ENCODE data around the gene PRM2.
A peak's percentile ranks its signal among the peaks of the same experiment; 100 is the strongest.

Gene PRM2

GRCh38 chr16:11272921-11273720 lies 3.2 kb downstream of the PRM2 start, which contains the start of gene PRM3:
TSS of gene PRM3 (minus strand) at chr16:11273629. CDS start at chr16:11273595, 34 bp downstream.
- Histone ChIP-seq H3K4me3 (ENCODE audit: insufficient read depth, low read depth, low read length) (no peak within 1 kb of the TSS), H3K9me3 (ENCODE audit: control insufficient read depth, low read length) (no peaks in the 10 kb centered on the region), H3K27ac (ENCODE audit: insufficient read depth, low read depth, low read length, poor library complexity, severe bottlenecking) (peak within 1 kb of the TSS; percentile 88), H3K4me1 (ENCODE audit: control insufficient read depth, insufficient read depth, low read length) (peaks cover 17% of the 10 kb centered on the region), H3K36me3 (ENCODE audit: control insufficient read depth, insufficient read depth, low read length) (no peaks in the 10 kb centered on the region), H3K27me3 (ENCODE audit: control insufficient read depth, insufficient read depth, low read length, poor library complexity, severe bottlenecking) (no peaks in the 10 kb centered on the region)
- 86 to 88% methylated on average over 30 of the region's 30 CpGs for WGBS, 2 experiments

GRCh38 chr16:11272484-11272883 lies 3.8 kb downstream of the PRM2 start:
- no peaks in the 10 kb centered on the region for H3K9me3 ChIP-seq (ENCODE audit: control insufficient read depth, low read length)
- no peak overlapping the region for H3K27ac ChIP-seq (ENCODE audit: insufficient read depth, low read depth, low read length, poor library complexity, severe bottlenecking)
- no peaks in the 10 kb centered on the region for H3K36me3 ChIP-seq (ENCODE audit: control insufficient read depth, insufficient read depth, low read length)
- no peaks in the 10 kb centered on the region for H3K27me3 ChIP-seq (ENCODE audit: control insufficient read depth, insufficient read depth, low read length, poor library complexity, severe bottlenecking)
- 95% methylated on average over 6 of the region's 6 CpGs for WGBS, 2 experiments
- peaks cover 17% of the 10 kb centered on the region for H3K4me1 ChIP-seq (ENCODE audit: control insufficient read depth, insufficient read depth, low read length)
- no peak overlapping the region for H3K4me3 ChIP-seq (ENCODE audit: insufficient read depth, low read depth, low read length)

DNA sequence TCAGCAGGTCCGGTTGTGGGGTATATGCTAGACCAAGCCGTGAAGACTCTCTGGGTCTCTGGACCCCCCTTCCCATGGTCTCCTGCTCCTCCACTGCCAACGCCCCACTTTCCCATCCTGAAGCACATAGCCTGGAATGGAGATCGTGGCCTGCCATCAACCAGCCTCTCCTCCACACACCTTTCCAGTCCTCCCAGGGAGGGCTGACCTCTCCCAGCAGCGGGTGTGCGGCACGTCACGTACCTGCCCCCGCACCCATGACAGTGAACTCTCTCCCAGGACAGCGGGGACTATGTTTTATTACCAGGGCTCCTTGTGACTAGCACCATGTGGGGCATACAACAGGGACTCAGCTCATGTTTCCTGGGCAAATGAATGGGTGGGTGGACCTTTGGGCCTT lies 4.7 kb downstream of the PRM2 start:
- H3K27me3 ChIP-seq (ENCODE audit: control insufficient read depth, insufficient read depth, low read length, poor library complexity, severe bottlenecking) = no peaks in the 10 kb centered on the region
- H3K9me3 ChIP-seq (ENCODE audit: control insufficient read depth, low read length) = no peaks in the 10 kb centered on the region
- 96 to 97% methylated on average over 10 of the region's 10 CpGs for WGBS, 2 experiments
- no peak overlapping the region for H3K4me3 ChIP-seq (ENCODE audit: insufficient read depth, low read depth, low read length)
- H3K27ac ChIP-seq (ENCODE audit: insufficient read depth, low read depth, low read length, poor library complexity, severe bottlenecking) = no peak overlapping the region
- peaks cover 17% of the 10 kb centered on the region for H3K4me1 ChIP-seq (ENCODE audit: control insufficient read depth, insufficient read depth, low read length)
- no peaks in the 10 kb centered on the region for H3K36me3 ChIP-seq (ENCODE audit: control insufficient read depth, insufficient read depth, low read length)

GRCh38 chr16:11270602-11271162 lies 5.6 kb downstream of the PRM2 start:
- Histone ChIP-seq H3K9me3 (ENCODE audit: control insufficient read depth, low read length) (no peaks in the 10 kb centered on the region), H3K27me3 (ENCODE audit: control insufficient read depth, insufficient read depth, low read length, poor library complexity, severe bottlenecking) (no peaks in the 10 kb centered on the region), H3K27ac (ENCODE audit: insufficient read depth, low read depth, low read length, poor library complexity, severe bottlenecking) (no peak overlapping the region), H3K36me3 (ENCODE audit: control insufficient read depth, insufficient read depth, low read length) (no peaks in the 10 kb centered on the region), H3K4me1 (ENCODE audit: control insufficient read depth, insufficient read depth, low read length) (peaks cover 17% of the 10 kb centered on the region), H3K4me3 (ENCODE audit: insufficient read depth, low read depth, low read length) (no peak overlapping the region)
- WGBS, 2 experiments = 94 to 97% methylated on average over 2 of the region's 2 CpGs

- H3K27me3 ChIP-seq (ENCODE audit: control insufficient read depth, insufficient read depth, low read length, poor library complexity, severe bottlenecking) = no peaks in the 10 kb centered on the region
- peaks cover 17% of the 10 kb centered on the region for H3K4me1 ChIP-seq (ENCODE audit: control insufficient read depth, insufficient read depth, low read length)
- no peak within 1 kb of the TSS for H3K27ac ChIP-seq (ENCODE audit: insufficient read depth, low read depth, low read length, poor library complexity, severe bottlenecking)
- H3K4me3 ChIP-seq (ENCODE audit: insufficient read depth, low read depth, low read length) = no peak within 1 kb of the TSS
- no peaks in the 10 kb centered on the region for H3K36me3 ChIP-seq (ENCODE audit: control insufficient read depth, insufficient read depth, low read length)
- H3K9me3 ChIP-seq (ENCODE audit: control insufficient read depth, low read length) = no peaks in the 10 kb centered on the region
- 94 to 96% methylated on average over 10 of the region's 11 CpGs for WGBS, 2 experiments
Observed at GRCh38 chr16:11268921-11269375, 7.3 kb downstream of the PRM2 start, which contains the start of gene TNP2. TSS of gene TNP2 (minus strand) at chr16:11269325. CDS start at chr16:11269262, 63 bp downstream.

- Histone ChIP-seq H3K27me3 (ENCODE audit: control insufficient read depth, insufficient read depth, low read length, poor library complexity, severe bottlenecking) (no peaks in the 10 kb centered on the region), H3K4me3 (ENCODE audit: insufficient read depth, low read depth, low read length) (no peak overlapping the region), H3K4me1 (ENCODE audit: control insufficient read depth, insufficient read depth, low read length) (no peaks in the 10 kb centered on the region), H3K36me3 (ENCODE audit: control insufficient read depth, insufficient read depth, low read length) (no peaks in the 10 kb centered on the region), H3K27ac (ENCODE audit: insufficient read depth, low read depth, low read length, poor library complexity, severe bottlenecking) (no peak overlapping the region), H3K9me3 (ENCODE audit: control insufficient read depth, low read length) (no peaks in the 10 kb centered on the region)
- WGBS, 2 experiments = 94% methylated on average over 7 of the region's 7 CpGs
Observed at GRCh38 chr16:11265124-11265523, 11.2 kb downstream of the PRM2 start.

- Histone ChIP-seq H3K27me3 (ENCODE audit: control insufficient read depth, insufficient read depth, low read length, poor library complexity, severe bottlenecking) (no peaks in the 10 kb centered on the region), H3K27ac (ENCODE audit: insufficient read depth, low read depth, low read length, poor library complexity, severe bottlenecking) (no peak overlapping the region), H3K9me3 (ENCODE audit: control insufficient read depth, low read length) (no peaks in the 10 kb centered on the region), H3K4me3 (ENCODE audit: insufficient read depth, low read depth, low read length) (no peak overlapping the region), H3K4me1 (ENCODE audit: control insufficient read depth, insufficient read depth, low read length) (no peaks in the 10 kb centered on the region), H3K36me3 (ENCODE audit: control insufficient read depth, insufficient read depth, low read length) (no peaks in the 10 kb centered on the region)
- WGBS, 2 experiments = 87 to 89% methylated on average over 7 to 9 of the region's 9 CpGs
Observed at GRCh38 chr16:11264155-11264832, 12.0 kb downstream of the PRM2 start.

GRCh38 chr16:11263737-11264136 lies 12.5 kb downstream of the PRM2 start:
- H3K27ac ChIP-seq (ENCODE audit: insufficient read depth, low read depth, low read length, poor library complexity, severe bottlenecking) = no peak overlapping the region
- WGBS, 2 experiments = 88 to 96% methylated on average over 4 of the region's 4 CpGs
- H3K27me3 ChIP-seq (ENCODE audit: control insufficient read depth, insufficient read depth, low read length, poor library complexity, severe bottlenecking) = no peaks in the 10 kb centered on the region
- H3K36me3 ChIP-seq (ENCODE audit: control insufficient read depth, insufficient read depth, low read length) = no peaks in the 10 kb centered on the region
- H3K4me3 ChIP-seq (ENCODE audit: insufficient read depth, low read depth, low read length) = no peak overlapping the region
- H3K9me3 ChIP-seq (ENCODE audit: control insufficient read depth, low read length) = no peaks in the 10 kb centered on the region
- no peaks in the 10 kb centered on the region for H3K4me1 ChIP-seq (ENCODE audit: control insufficient read depth, insufficient read depth, low read length)

- Histone ChIP-seq H3K36me3 (ENCODE audit: control insufficient read depth, insufficient read depth, low read length) (no peaks in the 10 kb centered on the region), H3K27ac (ENCODE audit: insufficient read depth, low read depth, low read length, poor library complexity, severe bottlenecking) (no peak overlapping the region), H3K27me3 (ENCODE audit: control insufficient read depth, insufficient read depth, low read length, poor library complexity, severe bottlenecking) (no peaks in the 10 kb centered on the region), H3K4me1 (ENCODE audit: control insufficient read depth, insufficient read depth, low read length) (no peaks in the 10 kb centered on the region), H3K9me3 (ENCODE audit: control insufficient read depth, low read length) (no peaks in the 10 kb centered on the region), H3K4me3 (ENCODE audit: insufficient read depth, low read depth, low read length) (no peak overlapping the region)
- 93 to 94% methylated on average over 8 of the region's 8 CpGs for WGBS, 2 experiments
Observed at GRCh38 chr16:11262915-11263314, 13.4 kb downstream of the PRM2 start.

DNA sequence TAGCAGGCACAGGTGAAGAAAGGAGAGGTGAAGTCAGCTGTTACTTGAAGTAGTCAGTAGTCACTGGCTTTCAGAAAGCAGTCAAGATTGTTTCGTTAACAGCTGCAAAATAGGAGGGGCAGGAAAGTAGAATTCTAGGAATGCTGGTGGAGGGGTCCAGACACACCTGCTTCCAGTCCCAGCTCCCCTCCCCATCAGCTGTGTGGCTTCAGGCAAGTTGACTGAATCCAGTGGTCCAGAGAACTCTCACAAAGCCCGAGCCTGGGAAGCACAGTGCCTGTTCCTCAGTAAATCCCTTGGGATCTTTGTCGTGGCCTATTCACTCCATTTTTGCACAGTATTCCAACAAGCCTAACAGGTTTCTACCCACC lies 15.7 kb downstream of the PRM2 start:
- H3K9me3 ChIP-seq (ENCODE audit: control insufficient read depth, low read length) = no peaks in the 10 kb centered on the region
- 74 to 82% methylated on average over 3 of the region's 3 CpGs for WGBS, 2 experiments
- H3K27me3 ChIP-seq (ENCODE audit: control insufficient read depth, insufficient read depth, low read length, poor library complexity, severe bottlenecking) = peaks cover 7% of the 10 kb centered on the region
- H3K27ac ChIP-seq (ENCODE audit: insufficient read depth, low read depth, low read length, poor library complexity, severe bottlenecking) = no peak overlapping the region
- no peaks in the 10 kb centered on the region for H3K36me3 ChIP-seq (ENCODE audit: control insufficient read depth, insufficient read depth, low read length)
- H3K4me3 ChIP-seq (ENCODE audit: insufficient read depth, low read depth, low read length) = no peak overlapping the region
- peaks cover 5% of the 10 kb centered on the region for H3K4me1 ChIP-seq (ENCODE audit: control insufficient read depth, insufficient read depth, low read length)
